Measurements from ENCODE around the gene LGR6. TPM values are rescaled to one million over a fixed set of nuclear protein-coding genes. Genes with fewer than 3 reads are reported as not detected.

LGR6 gene
- total RNA-seq, 1 experiment from 2014 or later = 1.0 TPM

DNA sequence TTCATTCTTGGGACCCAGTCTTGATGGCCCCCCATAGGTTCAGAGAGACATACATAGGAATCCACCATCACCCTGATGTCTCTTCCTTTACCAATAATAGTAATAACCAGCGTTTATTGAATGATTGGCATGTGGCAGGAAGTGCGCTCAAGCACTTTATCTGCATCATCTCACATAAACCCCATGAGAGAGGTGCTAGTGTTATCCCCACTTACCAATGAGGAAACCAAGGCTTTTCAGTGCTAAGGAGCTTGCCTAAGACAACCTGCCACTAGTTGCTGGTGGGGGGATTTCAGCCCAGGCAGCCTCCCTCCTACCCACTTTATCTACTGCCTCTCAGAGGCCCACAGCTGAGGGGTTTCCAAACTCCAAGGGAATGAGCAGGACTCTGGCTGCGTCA, 7.7 kb downstream of the LGR6 start:
- no peaks in the 10 kb centered on the region for H3K4me1 ChIP-seq (ENCODE audit: insufficient read depth, low read length)
- no peaks in the 10 kb centered on the region for H3K27me3 ChIP-seq (ENCODE audit: insufficient read depth, low read length)
- H3K56ac ChIP-seq (ENCODE audit: insufficient read length, low read depth, low read length) = no peak overlapping the region
- H4K20me1 ChIP-seq (ENCODE audit: control insufficient read depth, insufficient read depth, insufficient read length) = no peaks in the 10 kb centered on the region
- H2AK5ac ChIP-seq (ENCODE audit: insufficient read length, low read length) = no peak overlapping the region
- no peak overlapping the region for H3K18ac ChIP-seq (ENCODE audit: insufficient read length, low read depth, low read length)
- H2BK12ac ChIP-seq (ENCODE audit: insufficient read length, low read depth, low read length) = no peak overlapping the region
- Mint-ChIP-seq H3K27ac (peak overlapping the region in 1 of 3 experiments; percentile 13; a peak in 1 of 7 replicates), H3K4me1 (peaks cover 12 to 13% of the 10 kb centered on the region in 2 experiments), H3K9me3 (no peaks in the 10 kb centered on the region), H3K36me3 (ENCODE audit: insufficient read depth in 1 of 3, low read depth in 3 of 3) (no peaks in the 10 kb centered on the region), H3K27me3 (ENCODE audit: low read depth) (peaks cover 14% of the 10 kb centered on the region), H3K4me3 (no peak overlapping the region)
- H3K23ac ChIP-seq (ENCODE audit: insufficient read length, low read depth, low read length) = no peak overlapping the region
- no peaks in the 10 kb centered on the region for H3K79me1 ChIP-seq (ENCODE audit: insufficient read depth, low read depth, low read length, poor library complexity, severe bottlenecking)
- H3K4ac ChIP-seq (ENCODE audit: low read depth, low read length) = no peak overlapping the region
- H3K27ac ChIP-seq (ENCODE audit: insufficient read length, low read depth, low read length) = no peak overlapping the region
- H4K91ac ChIP-seq (ENCODE audit: insufficient read length, low read depth, low read length) = no peak overlapping the region
- H3T11ph ChIP-seq (ENCODE audit: low read length) = no peak overlapping the region
- no peak overlapping the region for H2BK15ac ChIP-seq (ENCODE audit: low read depth, low read length)
- WGBS (ENCODE audit: extremely low coverage, insufficient read length, low lambda C conversion rate) = no CpG with 5 or more reads among the region's 3 CpGs
- H4K5ac ChIP-seq (ENCODE audit: insufficient read length, low read depth, low read length) = no peak overlapping the region
- H4K8ac ChIP-seq (replicated peaks; ENCODE audit: insufficient read length, low read depth, low read length) = no peak overlapping the region
- no peak overlapping the region for H3K14ac ChIP-seq (ENCODE audit: insufficient read depth, low read length)
- H3K23me2 ChIP-seq (ENCODE audit: insufficient read length, low read depth, low read length, poor library complexity, severe bottlenecking) = no peaks in the 10 kb centered on the region
- H2BK120ac ChIP-seq (ENCODE audit: low read depth, low read length, poor library complexity, severe bottlenecking) = no peak overlapping the region
- H2BK5ac ChIP-seq (ENCODE audit: insufficient read length, low read length) = no peak overlapping the region
- no peak overlapping the region for H2BK20ac ChIP-seq (ENCODE audit: low read depth, low read length, poor library complexity, severe bottlenecking)
- H3K79me2 ChIP-seq (ENCODE audit: insufficient read depth, low read length) = no peaks in the 10 kb centered on the region
- TF ChIP-seq, protein P1, sequence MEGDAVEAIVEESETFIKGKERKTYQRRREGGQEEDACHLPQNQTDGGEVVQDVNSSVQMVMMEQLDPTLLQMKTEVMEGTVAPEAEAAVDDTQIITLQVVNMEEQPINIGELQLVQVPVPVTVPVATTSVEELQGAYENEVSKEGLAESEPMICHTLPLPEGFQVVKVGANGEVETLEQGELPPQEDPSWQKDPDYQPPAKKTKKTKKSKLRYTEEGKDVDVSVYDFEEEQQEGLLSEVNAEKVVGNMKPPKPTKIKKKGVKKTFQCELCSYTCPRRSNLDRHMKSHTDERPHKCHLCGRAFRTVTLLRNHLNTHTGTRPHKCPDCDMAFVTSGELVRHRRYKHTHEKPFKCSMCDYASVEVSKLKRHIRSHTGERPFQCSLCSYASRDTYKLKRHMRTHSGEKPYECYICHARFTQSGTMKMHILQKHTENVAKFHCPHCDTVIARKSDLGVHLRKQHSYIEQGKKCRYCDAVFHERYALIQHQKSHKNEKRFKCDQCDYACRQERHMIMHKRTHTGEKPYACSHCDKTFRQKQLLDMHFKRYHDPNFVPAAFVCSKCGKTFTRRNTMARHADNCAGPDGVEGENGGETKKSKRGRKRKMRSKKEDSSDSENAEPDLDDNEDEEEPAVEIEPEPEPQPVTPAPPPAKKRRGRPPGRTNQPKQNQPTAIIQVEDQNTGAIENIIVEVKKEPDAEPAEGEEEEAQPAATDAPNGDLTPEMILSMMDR (conservative IDR thresholded peaks at IDR 0.05) = no peak
- no peaks in the 10 kb centered on the region for H3K9me3 ChIP-seq (ENCODE audit: control insufficient read depth, low read depth, low read length)
- no peak for DNase-seq
- no peak overlapping the region for H2AFZ ChIP-seq (ENCODE audit: low read length)
- no peak overlapping the region for H3K4me2 ChIP-seq (ENCODE audit: insufficient read depth, insufficient read length, low read length)
- no peak overlapping the region for H3K9ac ChIP-seq (ENCODE audit: extremely low read depth, insufficient read length, low read length)

Measured in H9 (cell line).